GM03348 (cell line): Measurements from ENCODE around the gene BNIP5.
"Not testable (repeated sequence)": the region's sequence is repeated elsewhere in the genome, so short reads cannot be mapped to it uniquely, and the experiment has no call there.

Source experiments
- DNase-seq: peaks from one replicate; pipeline ENCODE4 v3.0.0; 2012; ENCODE audit warnings: low spot score

The BNIP5 gene

DNA sequence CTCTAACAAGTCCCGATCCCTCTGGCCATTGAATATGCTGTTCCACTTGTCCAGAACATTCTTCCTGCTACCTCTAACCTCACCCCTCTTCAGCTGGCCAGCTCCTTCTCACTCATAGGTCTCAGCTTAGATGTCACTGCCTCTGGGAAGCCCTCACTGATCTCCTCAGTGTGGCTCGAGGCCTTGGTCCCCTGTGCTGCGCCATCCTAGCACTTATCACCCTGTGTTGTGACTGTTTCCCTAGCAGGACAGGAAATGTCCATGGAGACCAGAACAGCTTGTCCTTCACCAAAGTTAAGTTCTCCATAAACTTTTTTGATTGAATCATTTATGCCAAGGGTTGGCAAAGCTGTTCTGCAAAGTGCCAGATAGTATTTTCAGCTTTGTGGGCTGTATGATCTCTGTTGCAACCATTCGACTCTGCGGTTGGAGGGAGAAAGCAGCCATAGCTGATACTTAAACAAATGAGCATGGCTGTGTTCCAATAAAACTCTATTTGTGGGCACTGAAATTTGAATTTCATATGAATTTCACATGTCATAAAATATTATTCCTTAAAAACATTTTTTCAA is 6.5 kb upstream of the BNIP5 start:
- DNase-seq, result no peak

GRCh38 chr6:36340618-36341454 is 4.1 kb upstream of the BNIP5 start:
- DNase-seq, result peak; percentile 89

DNA sequence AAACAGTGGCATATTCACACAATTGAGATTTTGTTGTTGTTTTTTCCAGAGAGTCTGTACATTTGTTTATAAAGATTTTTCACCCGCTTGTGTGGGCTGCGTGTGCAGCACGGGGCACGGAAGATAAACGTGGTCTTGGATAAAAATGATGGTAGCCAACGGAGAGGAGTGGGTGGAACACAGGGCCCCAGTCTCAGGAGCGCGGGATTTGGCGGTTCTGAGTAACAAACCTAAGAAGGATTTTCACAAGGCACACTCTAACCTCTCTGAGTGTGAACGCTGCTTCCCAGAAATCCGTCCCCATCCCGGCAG is 3.6 kb upstream of the BNIP5 start:
- DNase-seq, result no peak

- DNase-seq, result no peak
Measured at GRCh38 chr6:36339146-36339545, 2.5 kb upstream of the BNIP5 start.

DNA sequence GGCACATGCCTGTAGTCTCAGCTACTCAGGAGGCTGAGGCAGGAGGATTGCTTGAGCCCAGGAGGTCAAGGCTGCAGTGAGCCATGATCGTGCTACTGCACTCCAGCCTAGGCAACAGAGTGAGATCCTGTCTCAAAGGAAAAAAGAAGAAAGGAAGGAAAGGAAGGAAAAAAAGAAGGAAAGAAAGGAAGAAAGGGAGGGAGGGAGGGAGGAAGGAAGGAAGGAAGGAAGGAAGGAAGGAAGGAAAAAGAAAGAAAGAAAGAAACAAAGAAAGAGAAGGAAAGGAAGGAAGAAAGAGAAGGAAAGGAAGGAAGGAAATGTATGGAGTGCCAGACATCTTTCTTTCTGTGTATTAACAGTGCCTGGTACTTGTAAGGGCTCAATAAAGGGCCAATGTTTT is 1.5 kb upstream of the BNIP5 start:
- not testable (repeated sequence) for DNase-seq

- no peak for DNase-seq
Measured at GRCh38 chr6:36337814-36338213, 1.1 kb upstream of the BNIP5 start.

DNA sequence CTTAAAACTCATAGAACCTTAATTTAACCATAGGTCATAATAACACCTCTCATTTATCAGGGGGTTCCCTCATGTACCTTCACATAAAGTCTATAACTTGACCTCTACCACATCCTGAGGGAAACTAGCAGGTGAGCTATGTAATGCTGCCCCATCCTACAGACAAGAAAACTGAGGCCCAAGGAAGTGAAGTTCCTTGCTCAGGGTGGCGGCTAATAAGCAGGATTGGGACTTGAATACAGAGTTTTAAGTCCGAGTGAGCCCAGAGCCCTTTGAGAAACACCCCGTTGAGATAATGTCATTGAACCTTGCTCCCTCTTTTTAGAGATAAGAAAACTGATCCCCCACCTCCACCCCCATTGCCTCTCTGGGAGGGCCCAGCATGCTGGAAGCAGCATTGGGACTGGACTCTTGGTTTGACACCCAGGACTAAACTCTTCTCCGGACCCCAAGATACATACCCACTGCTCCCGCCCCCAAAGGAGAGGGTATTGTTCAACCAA is 429 bp downstream of the BNIP5 start:
- DNase-seq, result no peak

DNA sequence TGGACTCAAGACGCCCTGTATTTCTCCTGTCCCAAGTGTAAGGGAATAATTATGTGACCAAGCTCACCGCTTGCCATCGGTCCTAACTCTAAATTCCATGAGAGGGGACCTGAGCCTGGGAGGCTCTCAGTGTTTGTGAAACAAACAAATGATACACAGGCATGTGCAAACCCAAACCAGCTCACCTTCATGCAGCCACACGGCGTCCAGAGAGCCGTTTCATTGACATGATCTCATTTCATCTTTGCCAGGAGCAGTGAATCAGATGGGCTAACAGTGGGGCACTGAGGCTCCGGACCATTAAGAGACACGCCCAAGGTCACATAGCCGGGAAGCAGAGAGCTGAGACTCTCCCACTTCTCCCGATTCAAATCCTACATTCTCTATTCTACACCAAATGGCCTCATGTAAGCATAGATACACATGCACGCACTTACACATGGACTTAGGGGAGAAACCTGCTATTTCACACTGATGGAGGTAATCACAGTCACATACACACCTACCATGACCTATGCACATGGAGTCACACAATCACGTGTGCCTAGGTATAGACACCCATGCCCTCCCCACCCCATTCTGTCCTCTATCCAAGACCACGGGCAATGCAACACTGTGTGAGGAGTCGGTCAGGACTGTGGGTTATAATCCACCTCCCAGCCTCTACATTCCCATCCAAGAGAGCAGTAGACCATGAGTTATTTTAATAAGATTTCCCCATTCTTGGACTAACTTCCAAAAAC is 1.1 kb downstream of the BNIP5 start:
- DNase-seq, result no peak

DNA sequence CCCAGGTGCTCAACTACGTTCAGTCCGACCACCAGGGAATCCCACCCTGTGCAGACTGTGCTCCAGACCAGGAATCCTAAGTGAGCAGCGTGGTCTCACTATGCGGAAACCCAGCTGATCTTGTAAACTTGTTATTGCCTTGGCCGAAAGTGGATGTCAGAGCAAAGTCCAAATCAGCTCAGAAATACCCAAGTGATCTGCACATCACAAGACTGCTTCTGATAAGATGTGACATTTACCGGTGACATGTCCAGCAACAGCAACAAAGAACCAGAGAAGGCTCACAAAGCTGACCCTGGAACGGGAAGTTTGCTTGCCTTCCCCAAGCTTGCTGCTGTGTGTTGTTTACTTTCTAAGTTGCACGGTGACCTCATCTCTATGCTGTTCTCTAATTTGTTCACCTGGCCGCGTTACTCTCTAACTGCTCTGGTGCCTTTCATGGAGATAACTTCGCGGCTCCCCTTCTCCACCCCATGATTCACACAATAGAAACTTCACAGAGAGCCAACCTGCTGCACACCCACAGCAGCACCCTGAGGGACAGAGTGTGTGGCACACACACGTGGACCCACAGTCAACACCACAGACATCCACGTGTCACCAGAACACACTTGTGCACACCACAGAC is 1.7 kb downstream of the BNIP5 start:
- DNase-seq, result no peak

DNA sequence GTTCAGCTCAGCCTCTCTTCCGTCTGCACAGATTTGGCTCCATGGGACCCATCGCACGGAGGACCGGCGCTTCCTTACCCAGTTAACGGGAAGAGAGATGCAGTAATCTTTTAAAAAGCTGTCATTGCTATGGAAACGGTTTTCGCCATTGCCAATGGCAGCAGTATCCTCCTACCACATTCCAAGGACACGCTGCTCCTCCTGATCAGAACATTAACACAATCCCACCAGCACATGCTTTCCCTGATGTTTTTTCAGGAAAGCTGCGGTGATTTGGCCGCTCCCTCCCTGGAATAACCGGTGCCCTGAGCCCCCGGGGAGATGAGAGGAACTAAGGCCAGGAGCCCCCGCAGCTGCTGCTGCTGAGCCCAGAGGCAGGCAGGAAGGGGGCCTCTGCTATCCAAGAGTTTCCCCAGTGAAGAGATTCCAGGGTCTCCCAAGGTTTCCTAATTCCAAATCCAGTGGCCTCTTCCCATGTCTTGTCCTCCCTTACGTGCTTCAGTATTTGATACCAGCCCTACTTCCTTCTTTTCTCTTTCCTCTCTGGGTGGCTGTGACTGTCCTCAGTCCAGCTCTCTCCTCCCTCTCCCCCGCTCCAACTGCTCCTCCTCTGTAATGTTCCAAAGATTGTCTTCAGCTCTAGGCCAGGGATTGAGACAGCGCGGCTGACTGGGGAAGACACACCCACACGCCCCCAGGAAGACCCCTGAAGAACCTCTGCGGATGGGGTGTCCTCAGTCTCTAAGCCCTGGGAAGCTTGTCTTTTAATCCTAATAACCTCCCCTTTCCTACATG is 2.6 kb downstream of the BNIP5 start:
- DNase-seq, result peak; percentile 50

DNA sequence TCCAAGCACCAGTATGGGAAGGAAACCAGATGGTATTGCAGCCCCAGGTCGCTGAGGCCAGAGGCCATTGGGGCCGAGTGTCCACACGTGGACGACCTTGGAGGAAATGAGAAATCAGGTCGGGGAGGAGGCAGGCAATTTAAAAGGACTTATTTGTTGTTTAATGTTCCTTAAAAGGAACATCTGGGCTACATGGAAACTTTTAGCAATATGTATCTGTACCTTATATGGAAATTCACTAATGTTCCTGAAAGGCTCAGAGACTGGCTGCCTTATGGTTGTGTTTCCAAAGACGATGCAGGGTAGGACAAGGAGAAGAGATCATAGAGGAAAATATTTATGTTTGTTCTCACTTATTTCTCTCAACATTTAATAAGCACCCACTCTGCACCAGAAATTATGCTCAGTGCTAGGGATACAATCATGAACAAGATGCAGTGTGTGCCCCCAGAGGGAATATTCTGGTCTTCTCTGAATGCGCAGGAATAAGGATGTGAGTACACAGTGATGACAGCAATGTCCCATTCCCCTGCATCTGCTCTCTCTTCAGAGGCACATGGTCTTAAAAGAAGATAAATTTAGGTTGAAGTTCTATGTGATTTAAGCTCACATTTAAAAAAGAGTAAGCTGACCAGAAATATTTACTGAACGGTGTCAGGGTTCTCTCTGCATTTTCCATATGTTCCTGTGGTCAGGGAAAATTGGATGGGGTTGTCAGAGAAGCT is 3.4 kb downstream of the BNIP5 start:
- DNase-seq, result no peak

DNA sequence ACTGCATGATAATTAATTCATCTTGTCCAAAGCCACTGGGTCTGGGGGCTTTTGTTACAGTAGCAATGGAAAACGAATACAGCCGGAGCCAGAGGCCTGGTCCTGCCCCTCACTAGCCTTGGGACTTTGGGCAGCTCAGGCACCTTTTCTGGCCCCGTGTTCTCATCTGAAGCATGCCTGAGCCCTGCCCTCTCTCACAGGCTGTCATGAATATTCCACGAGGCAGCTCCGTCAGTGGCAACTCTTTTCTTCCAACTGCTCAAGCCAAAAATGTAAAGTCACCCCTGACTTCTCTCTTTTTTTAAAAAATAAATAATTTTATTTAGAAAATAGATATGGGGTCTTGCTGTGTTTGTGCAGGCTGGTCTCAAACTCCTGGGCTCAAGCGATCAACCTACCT is 5.3 kb downstream of the BNIP5 start:
- DNase-seq, result no peak

GRCh38 chr6:36330366-36330765 is 6.3 kb downstream of the BNIP5 start:
- no peak for DNase-seq

DNA sequence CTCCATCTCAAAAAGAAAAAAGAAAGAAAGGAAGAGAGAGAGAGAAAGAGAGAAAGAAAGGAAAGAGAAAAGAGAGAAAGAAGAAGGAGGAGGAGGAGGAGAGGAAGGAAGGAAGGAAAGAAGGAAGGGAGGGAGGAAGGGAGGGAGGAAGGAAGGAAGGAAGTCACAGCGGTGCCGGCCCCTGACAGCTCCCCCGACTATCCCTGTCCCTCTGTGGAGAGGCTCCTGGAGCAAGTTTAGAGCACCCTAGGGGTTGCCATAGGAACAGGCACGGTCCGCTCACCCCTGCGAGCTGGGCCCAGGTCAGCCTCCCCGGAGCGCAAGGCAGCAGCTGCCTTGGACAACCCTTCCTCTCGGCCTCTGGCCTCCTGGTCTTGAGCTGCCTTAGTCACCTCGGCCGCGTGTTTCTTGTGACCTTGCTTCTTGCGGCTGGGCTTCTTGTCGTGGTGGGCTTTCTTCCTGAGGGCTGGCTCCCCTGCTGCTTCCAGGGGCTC is 6.8 kb downstream of the BNIP5 start:
- no peak for DNase-seq

- no peak for DNase-seq
Measured at GRCh38 chr6:36328600-36328999, 8.1 kb downstream of the BNIP5 start.

GRCh38 chr6:36327919-36328236 is 8.8 kb downstream of the BNIP5 start:
- no peak for DNase-seq

DNA sequence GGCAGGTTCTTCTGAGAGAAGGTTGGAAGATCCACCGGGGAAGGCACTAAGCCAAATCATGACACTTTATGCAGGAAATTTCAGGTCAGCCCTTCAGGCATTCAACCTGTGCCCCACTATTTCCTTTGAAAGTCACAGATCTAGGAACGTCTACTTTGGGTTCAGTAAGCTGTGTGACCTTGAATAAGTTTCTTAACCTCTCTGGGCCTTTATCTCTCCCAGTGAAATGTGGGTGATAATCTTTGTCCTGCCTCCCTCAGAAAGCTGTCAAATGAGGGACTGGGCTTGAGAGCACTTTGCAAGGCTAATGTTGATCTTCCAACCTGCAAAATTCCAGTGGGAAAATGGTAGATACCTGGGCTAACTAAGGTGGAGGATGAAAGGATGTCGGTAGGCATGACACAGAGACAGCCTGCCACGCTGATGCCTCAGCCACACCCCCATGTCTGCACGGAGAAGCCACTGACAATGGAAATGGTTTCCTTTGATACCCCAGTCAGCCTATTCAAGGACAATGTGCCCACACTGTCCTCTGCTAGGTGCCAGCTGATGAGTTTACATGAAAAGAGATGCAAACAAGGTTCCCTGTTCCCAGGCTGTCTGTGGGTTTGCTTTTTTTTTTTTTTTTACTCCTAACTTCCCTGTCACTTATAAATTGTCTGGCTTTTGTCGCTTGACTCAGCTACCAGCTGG is 9.3 kb downstream of the BNIP5 start:
- DNase-seq, result no peak

DNA sequence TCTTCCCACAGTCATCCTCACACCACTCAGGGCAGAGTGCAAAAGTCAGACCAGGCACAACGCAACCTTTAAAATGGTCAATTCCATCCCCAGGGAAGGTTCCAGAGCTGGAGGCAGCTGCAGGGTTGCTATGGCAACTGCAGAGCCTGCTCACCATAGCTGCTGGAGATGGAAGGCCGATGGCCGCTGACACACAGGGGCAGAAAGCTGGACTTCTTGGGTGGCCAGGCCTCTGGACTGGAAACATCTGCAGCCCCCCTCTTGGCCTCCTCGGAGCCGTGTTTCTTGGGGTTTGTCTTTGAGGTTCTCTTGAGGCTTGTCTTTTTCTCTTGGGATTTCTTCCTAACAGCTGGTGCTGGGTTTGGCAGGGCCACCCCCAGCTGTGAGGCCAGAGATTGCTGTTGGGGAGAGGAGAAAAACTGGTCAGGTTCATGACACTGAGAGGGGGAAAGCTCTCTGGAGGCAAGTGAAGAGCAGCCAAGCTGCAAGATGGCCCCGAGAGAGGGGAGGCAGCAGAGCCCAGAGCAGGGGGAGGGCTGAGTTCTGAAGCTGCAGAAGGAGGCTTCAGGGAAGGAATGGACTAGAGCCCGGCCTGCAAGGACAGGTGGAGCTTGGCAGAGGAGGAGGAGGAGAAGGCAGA is 10.2 kb downstream of the BNIP5 start:
- DNase-seq, result no peak

DNA sequence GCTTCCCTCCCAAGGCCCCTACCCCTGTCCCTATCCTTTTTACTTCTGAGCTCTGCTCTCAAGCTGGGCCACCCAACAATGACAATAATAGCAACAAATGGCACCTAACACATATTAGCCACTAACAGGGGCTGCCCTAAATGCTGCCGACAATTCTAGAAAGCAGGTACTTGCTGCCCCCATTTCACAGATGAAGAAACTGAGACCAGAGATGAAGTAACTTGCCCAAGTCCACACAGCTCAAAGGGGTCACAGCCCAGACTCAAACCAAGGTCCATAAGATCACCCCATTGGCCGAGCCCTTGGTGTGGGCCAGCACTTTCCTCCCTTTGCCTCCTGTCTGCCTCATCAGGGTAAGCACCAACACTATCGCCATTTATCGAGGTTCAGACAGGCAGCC is 12.0 kb downstream of the BNIP5 start:
- no peak for DNase-seq

DNA sequence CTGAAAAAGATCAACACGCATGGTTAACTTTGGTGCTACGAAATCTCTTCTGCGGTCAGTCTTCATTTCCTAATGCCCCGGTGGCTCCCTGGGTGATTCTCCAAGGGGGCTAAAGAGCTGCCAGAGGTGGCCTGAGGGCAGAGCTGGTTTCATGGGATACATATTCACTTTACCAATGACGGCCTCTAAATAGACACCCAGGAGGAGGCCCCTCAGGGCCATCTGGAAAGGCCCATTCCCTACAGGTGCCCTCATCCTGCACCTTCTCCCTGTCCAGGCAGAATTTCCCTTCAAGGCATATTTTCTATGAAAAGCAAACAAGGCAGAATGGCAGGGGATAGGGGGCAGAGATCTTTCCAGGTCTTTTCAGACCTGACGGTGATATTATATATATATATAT is 12.5 kb downstream of the BNIP5 start:
- no peak for DNase-seq
